SKM-1 (cell line): ENCODE measurements around the gene WNT9B.
"Not testable (repeated sequence)": the region's sequence is repeated elsewhere in the genome, so short reads cannot be mapped to it uniquely, and the experiment has no call there.

Experiments used
- DNase-seq: peaks from one replicate; lab custom pipeline; 2025; ENCODE audit not compliant: unreplicated experiment; lab: John Stamatoyannopoulos, UW

Gene WNT9B

DNA sequence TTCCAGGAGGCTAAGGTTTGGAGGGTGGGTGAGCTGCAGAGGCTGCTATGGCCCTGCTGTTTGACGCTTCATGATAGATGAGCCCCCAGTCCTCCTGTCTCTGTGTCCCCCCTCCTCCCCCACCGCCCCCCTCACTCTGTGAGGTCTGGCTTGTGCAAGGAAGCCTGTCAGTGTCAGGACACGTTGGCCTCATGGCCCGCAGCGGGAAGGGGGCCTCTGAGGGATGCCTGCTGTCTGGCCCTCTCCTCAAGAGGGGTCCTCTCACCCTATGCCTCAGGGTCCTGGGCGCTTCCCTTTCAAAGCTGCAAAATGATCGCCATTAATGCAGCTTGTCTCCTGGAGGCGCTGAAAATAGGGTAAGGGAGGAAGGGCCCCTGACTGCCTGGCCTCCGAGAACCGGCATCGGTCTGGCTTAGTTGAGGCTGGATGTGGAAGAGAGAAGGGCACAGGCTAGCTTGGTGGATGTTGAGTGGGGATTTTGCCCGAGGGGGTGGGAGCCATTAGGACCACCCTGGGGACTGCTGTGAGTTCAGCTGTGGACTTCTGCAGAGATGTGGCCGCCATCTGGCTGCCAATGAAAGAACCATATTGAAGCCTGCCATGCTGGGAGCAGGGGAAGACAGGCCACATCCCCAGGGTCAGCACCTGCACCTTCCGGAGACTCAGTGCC, 56.8 kb downstream of the WNT9B start:
- no peak for DNase-seq

DNA sequence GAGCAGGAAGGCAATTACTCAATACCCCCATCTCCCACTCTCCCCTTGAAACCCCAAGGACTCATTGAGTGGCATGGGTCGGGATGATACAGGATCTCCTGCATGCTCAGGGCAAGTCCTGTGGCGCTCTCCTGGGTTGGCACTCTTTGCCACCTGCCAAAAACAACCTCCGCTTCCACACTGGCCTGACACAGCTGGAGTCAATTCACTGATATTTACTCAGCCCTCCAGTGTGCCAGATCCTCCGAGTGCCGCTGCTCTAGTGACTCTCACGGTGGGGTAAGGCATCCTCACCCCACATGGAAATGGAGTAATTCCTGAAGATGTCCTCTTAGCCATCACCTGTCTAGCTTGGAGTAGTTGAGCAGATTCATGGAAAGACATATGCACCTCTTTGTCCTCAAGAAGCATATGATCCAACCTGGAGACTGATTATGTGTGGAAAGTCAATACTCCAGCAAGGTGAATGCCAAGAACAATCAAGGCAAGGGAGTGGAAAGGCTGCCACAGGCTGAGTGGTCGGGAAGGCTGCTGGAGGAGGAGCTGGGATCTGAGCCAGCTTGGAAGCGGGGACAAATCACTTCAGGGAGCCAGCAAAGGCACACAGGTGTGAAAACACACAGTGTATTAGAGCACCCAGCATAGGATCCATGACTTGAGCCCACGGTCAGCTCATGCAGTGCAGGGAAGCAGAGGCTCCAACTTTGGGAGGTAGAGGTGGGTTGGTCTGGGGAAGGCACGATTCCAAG, 59.0 kb downstream of the WNT9B start:
- no peak for DNase-seq

GRCh38 chr17:46911311-46911710, 59.9 kb downstream of the WNT9B start:
- no peak for DNase-seq

GRCh38 chr17:46915596-46915995, 64.2 kb downstream of the WNT9B start:
- DNase-seq: no peak

- no peak for DNase-seq
Observed at GRCh38 chr17:46916211-46916610, 64.8 kb downstream of the WNT9B start.

GRCh38 chr17:46916623-46917022, 65.2 kb downstream of the WNT9B start:
- DNase-seq: no peak

- DNase-seq: no peak
Observed at GRCh38 chr17:46917041-46917440, 65.7 kb downstream of the WNT9B start.

DNA sequence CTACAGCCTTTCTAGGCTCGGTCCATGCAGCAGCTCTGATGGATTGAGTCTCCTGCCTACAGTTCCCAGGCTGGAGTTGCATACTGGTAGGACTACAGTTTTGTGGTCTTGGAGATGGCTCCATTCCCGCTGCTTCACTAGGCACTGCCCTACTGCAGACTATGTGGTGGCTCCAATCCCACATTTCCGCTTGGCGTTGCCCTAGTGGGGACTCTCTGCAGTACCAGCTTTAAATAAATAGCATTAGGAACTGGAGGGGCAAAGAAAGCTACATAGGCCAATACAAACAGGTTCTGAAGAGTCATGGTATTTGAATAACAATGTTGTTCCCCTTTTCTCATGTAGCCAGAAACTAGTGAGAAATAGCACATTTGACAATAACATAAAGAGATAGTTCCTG, 66.1 kb downstream of the WNT9B start:
- no peak for DNase-seq

DNA sequence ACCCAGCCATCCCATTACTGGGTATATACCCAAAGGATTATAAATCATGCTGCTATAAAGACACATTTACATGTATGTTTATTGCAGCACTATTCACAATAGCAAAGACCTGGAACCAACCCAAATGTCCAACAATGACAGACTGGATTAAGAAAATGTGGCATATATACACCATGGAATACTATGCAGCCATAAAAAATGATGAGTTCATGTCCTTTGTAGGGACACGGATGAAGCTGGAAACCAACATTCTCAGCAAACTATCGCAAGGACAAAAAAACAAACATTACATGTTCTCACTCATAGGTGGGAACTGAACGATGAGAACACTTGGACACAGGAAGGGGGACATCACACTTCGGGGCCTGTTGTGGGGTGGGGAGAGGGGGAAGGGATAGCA, 70.6 kb downstream of the WNT9B start:
- not testable (repeated sequence) for DNase-seq

DNA sequence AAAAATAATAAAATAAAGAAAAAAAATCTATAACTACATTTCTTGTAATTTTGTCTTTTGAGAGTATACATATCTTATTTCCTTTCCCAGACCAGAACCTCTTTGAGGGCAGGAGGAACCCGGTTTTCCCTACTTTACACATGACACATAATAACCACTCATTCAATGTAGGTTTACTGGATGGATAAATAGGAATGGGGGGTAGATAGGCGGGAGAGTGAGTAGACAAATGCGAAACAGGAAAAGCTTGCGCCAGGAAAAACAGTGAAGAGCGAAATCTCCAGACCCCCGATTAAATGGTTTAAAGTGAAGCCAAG, 71.1 kb downstream of the WNT9B start:
- DNase-seq: no peak

DNA sequence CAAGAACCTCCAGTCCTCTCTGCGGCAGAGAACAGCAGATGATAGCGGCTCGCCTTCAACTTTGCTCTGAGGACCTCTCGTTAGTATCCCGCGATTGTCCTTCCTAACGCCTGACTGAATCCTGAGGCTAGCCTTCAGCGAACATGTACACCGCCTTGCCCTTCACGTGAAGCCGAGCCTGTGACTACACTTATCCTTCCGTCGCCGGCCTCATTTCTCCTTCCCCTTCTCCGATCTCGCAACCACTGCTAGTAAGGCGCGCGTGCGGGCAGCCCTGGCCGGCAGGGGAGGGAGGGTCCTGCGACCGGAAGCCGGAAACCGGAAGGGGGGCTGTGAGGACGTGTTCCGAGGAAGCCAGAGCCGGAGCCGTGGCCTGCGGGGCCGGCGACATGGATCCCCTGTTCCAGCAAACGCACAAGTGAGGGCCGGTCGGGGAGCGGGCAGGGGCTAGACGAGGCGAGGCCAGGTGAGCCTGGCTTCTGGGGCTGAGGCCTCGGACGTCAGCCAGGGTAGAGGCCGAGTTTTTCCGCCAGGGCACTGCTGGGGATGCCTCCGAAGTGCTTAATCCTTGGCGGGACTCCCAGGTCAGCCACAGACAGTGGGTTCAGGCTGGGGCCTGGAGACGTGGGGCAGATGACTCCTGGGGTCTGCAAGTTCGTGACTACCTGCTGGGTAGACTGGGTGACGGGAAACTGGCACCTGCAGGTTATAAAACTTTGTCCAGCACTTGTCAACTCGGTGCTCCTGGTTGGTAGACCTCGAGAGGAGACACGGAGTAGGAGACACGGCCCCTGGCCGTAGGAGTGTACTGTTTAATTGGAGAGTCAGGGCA, 71.6 kb downstream of the WNT9B start, which contains the start of gene GOSR2:
TSS of gene GOSR2 (plus strand) at position 357 of the 832 bp plus-strand sequence. CDS start at position 390, 33 bp downstream.
- peak; percentile 87 for DNase-seq

GRCh38 chr17:46925185-46925868, 73.9 kb downstream of the WNT9B start:
- no peak for DNase-seq

DNA sequence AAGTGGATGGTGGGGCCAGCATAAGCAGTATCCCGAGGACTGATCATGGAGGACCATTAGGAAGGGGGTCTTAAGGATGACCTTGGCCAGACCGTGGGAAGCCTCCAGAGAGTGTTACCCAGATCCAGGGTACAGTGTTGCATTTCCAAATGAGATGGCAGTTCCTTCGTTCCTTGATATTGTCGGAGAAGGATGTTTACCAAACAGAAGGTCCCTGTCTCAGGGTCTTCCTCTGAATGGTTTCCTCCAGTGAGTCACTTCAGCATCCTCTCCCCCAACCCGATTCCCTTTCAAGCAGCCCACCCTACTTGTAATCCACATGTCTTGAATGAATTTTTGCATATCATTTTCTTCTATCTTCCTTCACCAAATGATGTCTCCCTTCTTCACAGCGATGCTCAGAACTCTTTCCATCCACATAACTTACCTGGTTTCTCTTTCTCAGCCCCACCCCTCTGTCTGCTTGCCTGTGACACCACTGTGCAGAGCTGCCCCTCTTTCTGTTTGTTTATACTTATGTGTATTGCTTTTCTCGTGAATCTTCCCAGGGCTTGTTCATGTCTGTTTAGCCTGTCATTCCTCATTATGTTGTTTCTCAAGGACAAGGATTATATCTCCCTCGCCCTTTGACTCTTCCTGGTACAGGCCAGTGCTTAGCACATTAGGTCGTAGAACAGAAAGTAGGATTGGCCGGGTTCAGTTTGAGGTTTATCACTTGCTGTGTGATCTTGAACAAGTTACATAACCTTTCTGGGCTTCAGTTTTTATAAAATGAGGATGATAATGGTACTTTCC, 77.3 kb downstream of the WNT9B start:
- DNase-seq: no peak

DNA sequence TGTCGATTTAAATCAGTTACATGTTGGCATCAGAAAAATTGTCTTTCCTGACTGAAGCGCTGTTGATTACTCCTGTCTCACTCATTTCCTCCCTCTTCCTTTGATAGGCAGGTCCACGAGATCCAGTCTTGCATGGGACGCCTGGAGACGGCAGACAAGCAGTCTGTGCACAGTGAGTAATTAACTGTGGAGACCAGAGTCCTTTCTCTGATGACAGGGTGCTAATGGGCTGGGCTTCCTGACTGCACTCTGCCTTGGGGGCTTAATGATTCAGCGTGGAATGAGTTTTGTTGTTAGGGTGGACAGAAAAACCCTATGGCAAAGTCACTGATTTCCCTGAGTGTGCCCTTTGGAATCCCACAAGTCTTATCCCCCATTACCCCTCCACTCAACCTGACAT, 78.0 kb downstream of the WNT9B start:
- DNase-seq: no peak

GRCh38 chr17:46930051-46930450, 78.7 kb downstream of the WNT9B start:
- no peak for DNase-seq

DNA sequence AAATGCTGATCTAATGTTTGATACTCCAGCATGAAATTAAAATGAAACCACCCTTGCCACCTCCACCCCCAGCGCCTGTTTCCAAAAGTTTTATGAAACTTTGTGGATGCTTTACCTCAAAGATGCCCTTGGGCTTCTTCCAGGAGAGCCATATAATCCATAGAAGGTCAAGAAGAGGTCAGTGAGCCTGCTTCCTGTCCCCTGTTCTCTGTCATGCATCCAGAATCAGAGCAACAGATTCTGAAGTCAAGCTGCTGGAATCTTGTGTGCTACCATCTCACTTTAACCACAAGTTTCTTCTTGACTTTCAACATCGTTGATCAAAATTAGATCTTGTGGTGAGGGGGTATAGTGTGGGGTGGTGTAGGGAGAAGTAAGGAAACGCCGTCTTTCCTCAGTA, 80.2 kb downstream of the WNT9B start:
- no peak for DNase-seq

- DNase-seq: no peak
Observed at GRCh38 chr17:46935658-46936266, 84.4 kb downstream of the WNT9B start.
